Endothelial cell of umbilical vein (primary cell): ENCODE data around the gene B3GALT5. TPM values are rescaled to one million over a fixed set of nuclear protein-coding genes. Genes with fewer than 3 reads are reported as not detected.

Source experiments
- BruUV-seq: library from RNA; stranded (reverse); fragments of 400-500 nt; replicated peaks from 2 replicates; lab custom pipeline; 2021; lab: Mats Ljungman, UMichigan
- CTCF ChIA-PET: fragments of 300-600, 350-600 bp; sonication (Branson Sonifier 250); formaldehyde crosslinking; loops from one replicate; lab custom pipeline; 2021; ENCODE audit warnings: antibody characterized with exemption, inconsistent platforms; lab: Charles Lee
- POLR2A ChIA-PET: fragments of 300-600, 350-600 bp; sonication (Branson Sonifier 250); formaldehyde crosslinking; loops from one replicate; lab custom pipeline; 2021; ENCODE audit warnings: antibody characterized with exemption, inconsistent platforms; lab: Charles Lee
- DNase-seq: peaks from one replicate; pipeline ENCODE4 v3.0.0-alpha.2; 2011; ENCODE audit warnings: low read depth, low spot score
- FAIRE-seq: peaks from 2 replicates; lab custom pipeline; 2011; peaks lifted over from hg19 to GRCh38; lab: Jason Lieb, UNC
- H2AFZ ChIP-seq: 2 replicates; pipeline ENCODE4 v1.6.0; 2012; ENCODE audit warnings: low read depth, low read length, control low read depth, inconsistent platforms
- H3K27ac ChIP-seq: 2 replicates; pipeline ENCODE4 v1.5.1; 2011; ENCODE audit warnings: low read depth, mild to moderate bottlenecking, control low read depth, low read length, moderate library complexity; ENCODE audit not compliant: insufficient read depth
- H3K27me3 ChIP-seq, 2 experiments: 2 replicates each; pipeline versions ENCODE4 v1.6.0 to v1.6.1; 2011; ENCODE audit warnings: low read length in 2 of 2, mixed read lengths in 1 of 2; ENCODE audit not compliant: control insufficient read depth in 2 of 2, insufficient read depth in 2 of 2
- H3K36me3 ChIP-seq, 2 experiments: 2 replicates in 1 of 2; 3 replicates in 1 of 2; pipeline ENCODE4 v1.5.1; 2011; ENCODE audit warnings: low read length in 2 of 2, mild to moderate bottlenecking in 1 of 2, moderate library complexity in 1 of 2; ENCODE audit not compliant: control insufficient read depth in 2 of 2, insufficient read depth in 2 of 2; ENCODE audit errors: extremely low read depth in 1 of 2
- H3K4me1 ChIP-seq: 3 replicates; pipeline ENCODE4 v1.5.1; 2011; ENCODE audit warnings: mild to moderate bottlenecking, low read length; ENCODE audit not compliant: control insufficient read depth, insufficient read depth; ENCODE audit errors: extremely low read depth
- H3K4me2 ChIP-seq: 2 replicates; pipeline ENCODE4 v1.6.1; 2011; ENCODE audit warnings: low read length, control low read depth, mixed read lengths; ENCODE audit not compliant: insufficient read depth
- H3K4me3 ChIP-seq, 3 experiments: fragments of 200-600 bp in 1 of 3; sonication (generic), shearing (Covaris generic) in 1 of 3; replicated peaks in 1 of 3; 2 replicates each; pipeline ENCODE4 v1.5.1; 2011 to 2016; ENCODE audit warnings: control low read depth in 3 of 3, low read length in 3 of 3, mild to moderate bottlenecking in 2 of 3, inconsistent platforms in 1 of 3, low read depth in 1 of 3, moderate library complexity in 1 of 3; ENCODE audit not compliant: insufficient read depth in 1 of 3
- H3K79me2 ChIP-seq: 2 replicates; pipeline ENCODE4 v1.6.0; 2012; ENCODE audit warnings: low read length, inconsistent platforms; ENCODE audit not compliant: control insufficient read depth, insufficient read depth
- H3K9ac ChIP-seq: replicated peaks from 2 replicates; pipeline ENCODE3; 2011; ENCODE audit warnings: low read length, control low read depth; ENCODE audit not compliant: insufficient read depth; ENCODE audit errors: extremely low read depth
- H3K9me1 ChIP-seq: replicated peaks from 3 replicates; pipeline ENCODE4 v1.6.0; 2011; ENCODE audit warnings: mild to moderate bottlenecking, low read length; ENCODE audit not compliant: control insufficient read depth, insufficient read depth; ENCODE audit errors: extremely low read depth
- H3K9me3 ChIP-seq: replicated peaks from 2 replicates; pipeline ENCODE4 v1.5.1; 2012; ENCODE audit warnings: low read length, inconsistent platforms; ENCODE audit not compliant: control insufficient read depth, insufficient read depth
- H4K20me1 ChIP-seq: replicated peaks from 2 replicates; pipeline ENCODE3; 2011; ENCODE audit warnings: mild to moderate bottlenecking, low read length; ENCODE audit not compliant: control insufficient read depth, insufficient read depth; ENCODE audit errors: extremely low read depth
- GATA2 ChIP-seq: IDR thresholded peaks from 2 replicates; pipeline ENCODE4 v1.7.0; 2011; ENCODE audit warnings: low read depth, mild to moderate bottlenecking, moderate library complexity, mixed read lengths, low read length; ENCODE audit not compliant: insufficient read length, insufficient read depth
- dilution Hi-C: fragments of 300-500 bp; cut with MboI; formaldehyde crosslinking; loops from one replicate; pipeline ENCODE4 v1.15.0; 2019; ENCODE audit warnings: low sequenced_read_pairs; ENCODE audit not compliant: extremely low pct_ligation_motif_present
- intact Hi-C: fragments of 100-400 bp; cut with micrococcal nuclease; formaldehyde crosslinking; loops from one replicate; pipeline ENCODE4 v1.10.0; 2022
- polyA plus RNA-seq, 4 experiments: library from polyadenylated mRNA; depleted of rRNA in 3 of 4; stranded (reverse) in 3 of 4; unstranded in 1 of 4; fragments of >200 nt; gene quantifications; 2 replicates each; pipeline versions ENCODE4 v1.2.1 to v1.2.3, GENCODE V29; 2011 to 2012; ENCODE audit warnings: missing spikeins in 1 of 4
- total RNA-seq: library from RNA; stranded (reverse); gene quantifications from 2 replicates; pipeline ENCODE4 v1.2.3, GENCODE V29; 2021

Gene B3GALT5
- total and polyA plus RNA-seq, 2 donors (not counting 3 experiments of a cell fraction or from before 2014, with no cell fraction given), result 0.04 TPM; not detected in 1

DNA sequence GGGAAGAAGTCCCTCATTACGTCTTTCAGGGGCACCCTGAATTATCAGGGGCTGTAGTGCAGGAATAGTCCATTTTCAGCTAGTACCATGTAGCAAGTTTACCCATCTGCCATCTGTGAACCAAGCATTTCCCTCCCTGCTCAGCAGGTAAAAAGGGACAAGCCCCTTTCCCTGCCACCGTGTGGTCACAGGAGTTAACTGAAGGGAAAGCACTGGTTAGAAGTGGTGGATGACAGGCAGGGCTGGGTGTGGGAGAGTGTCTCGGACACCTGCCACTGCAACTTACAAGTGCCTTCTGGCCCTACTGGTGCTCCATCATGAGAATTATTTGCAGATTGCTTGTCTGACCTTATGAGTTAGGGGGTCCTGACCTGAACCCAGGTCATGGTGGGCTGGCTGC is 100.2 kb downstream of the B3GALT5 start:
- dilution Hi-C loops, result loop anchor here (25.0 kb wide), 1 partner anchor 201 kb away; no protein-coding TSS in a partner anchor
- H3K4me1 ChIP-seq, result no peaks in the 10 kb centered on the region
- no peak for TF ChIP-seq GATA2

GRCh38 chr21:39713905-39714304 is 101.2 kb downstream of the B3GALT5 start:
- Histone ChIP-seq H3K36me3 (no peaks in the 10 kb centered on the region), H4K20me1 (no peaks in the 10 kb centered on the region), H3K27me3 (no peaks in the 10 kb centered on the region), H3K79me2 (no peaks in the 10 kb centered on the region), H3K9me3 (no peaks in the 10 kb centered on the region), H3K4me2 (no peak overlapping the region), H3K4me3 (no peak overlapping the region), H3K9ac (no peak overlapping the region), H3K27ac (no peak overlapping the region), H3K9me1 (no peaks in the 10 kb centered on the region), H3K4me1 (no peaks in the 10 kb centered on the region), H2AFZ (no peak overlapping the region)
- dilution Hi-C loops (loop anchor here (25.0 kb wide), 1 partner anchor 202 kb away; no protein-coding TSS in a partner anchor), intact Hi-C loops (loop anchor here (10.0 kb wide), 1 partner anchor 69 kb away; no protein-coding TSS in a partner anchor)
- FAIRE-seq (no peak), DNase-seq (no peak)
- ChIA-PET POLR2A (no interaction called here), CTCF (interaction anchor here (2.0 kb wide), 1 partner anchor 196 kb away, joined by 30 read pairs; no protein-coding TSS in a partner anchor)
- BruUV-seq, result no TSS peak
- no peak for TF ChIP-seq GATA2

More for the DNA sequence above, 100.2 kb downstream of the B3GALT5 start:
- Histone ChIP-seq H3K36me3 (no peaks in the 10 kb centered on the region), H3K4me3 (no peak overlapping the region), H3K27me3 (no peaks in the 10 kb centered on the region), H3K27ac (no peak overlapping the region), H2AFZ (no peak overlapping the region), H3K9ac (no peak overlapping the region), H3K9me3 (no peaks in the 10 kb centered on the region), H4K20me1 (no peaks in the 10 kb centered on the region), H3K4me2 (no peak overlapping the region), H3K79me2 (no peaks in the 10 kb centered on the region), H3K9me1 (no peaks in the 10 kb centered on the region)
- DNase-seq, result no peak
- BruUV-seq, result no TSS peak
- intact Hi-C loops, result loop anchor here (10.0 kb wide), 1 partner anchor 68 kb away; no protein-coding TSS in a partner anchor
- no peak for FAIRE-seq
- ChIA-PET POLR2A (no interaction called here), CTCF (no interaction called here)
